ENCODE data around the gene DAGLA.

DNA sequence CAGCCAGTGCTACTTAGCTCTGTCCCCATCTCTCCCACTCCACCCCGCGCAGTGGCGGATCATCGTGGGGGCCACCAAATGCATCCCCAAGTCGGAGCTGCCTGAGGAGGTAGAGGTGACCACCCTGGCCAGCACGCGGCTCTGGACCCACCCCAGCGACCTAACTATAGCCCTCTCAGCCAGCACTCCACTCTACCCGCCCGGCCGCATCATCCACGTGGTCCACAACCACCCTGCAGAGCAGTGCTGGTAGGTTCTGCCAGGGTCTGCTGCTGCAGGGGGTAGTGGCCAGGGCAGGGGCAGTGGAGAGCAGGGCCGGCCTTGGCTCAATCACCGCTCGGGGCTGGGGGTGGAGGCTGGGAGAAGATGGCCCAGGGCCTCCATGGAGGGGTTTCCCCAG, 59.2 kb downstream of the DAGLA start:
- TF ChIP-seq, protein P1, sequence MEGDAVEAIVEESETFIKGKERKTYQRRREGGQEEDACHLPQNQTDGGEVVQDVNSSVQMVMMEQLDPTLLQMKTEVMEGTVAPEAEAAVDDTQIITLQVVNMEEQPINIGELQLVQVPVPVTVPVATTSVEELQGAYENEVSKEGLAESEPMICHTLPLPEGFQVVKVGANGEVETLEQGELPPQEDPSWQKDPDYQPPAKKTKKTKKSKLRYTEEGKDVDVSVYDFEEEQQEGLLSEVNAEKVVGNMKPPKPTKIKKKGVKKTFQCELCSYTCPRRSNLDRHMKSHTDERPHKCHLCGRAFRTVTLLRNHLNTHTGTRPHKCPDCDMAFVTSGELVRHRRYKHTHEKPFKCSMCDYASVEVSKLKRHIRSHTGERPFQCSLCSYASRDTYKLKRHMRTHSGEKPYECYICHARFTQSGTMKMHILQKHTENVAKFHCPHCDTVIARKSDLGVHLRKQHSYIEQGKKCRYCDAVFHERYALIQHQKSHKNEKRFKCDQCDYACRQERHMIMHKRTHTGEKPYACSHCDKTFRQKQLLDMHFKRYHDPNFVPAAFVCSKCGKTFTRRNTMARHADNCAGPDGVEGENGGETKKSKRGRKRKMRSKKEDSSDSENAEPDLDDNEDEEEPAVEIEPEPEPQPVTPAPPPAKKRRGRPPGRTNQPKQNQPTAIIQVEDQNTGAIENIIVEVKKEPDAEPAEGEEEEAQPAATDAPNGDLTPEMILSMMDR (IDR thresholded peaks at IDR 0.05): no peak
- TF ChIP-seq POLR2A (IDR thresholded peaks at IDR 0.05): no peak

Data from uterus (tissue), 2 donors.